Cardiac septum (tissue), 1 donor: Measurements from ENCODE around the gene ZNF385D. TPM values are rescaled to one million over a fixed set of nuclear protein-coding genes. Genes with fewer than 3 reads are reported as not detected.

ENCODE experiments used
- DNase-seq: peaks from one replicate; pipeline ENCODE4 v3.0.0-alpha.2; 2020; ENCODE audit warnings: low spot score
- intact Hi-C: fragments of 100-400 bp; cut with DNase I; formaldehyde crosslinking; loops from one replicate; pipeline ENCODE4 v1.14.0; 2022
- long read RNA-seq: library from polyadenylated mRNA; unstranded; transcript quantifications from one replicate; pipeline ENCODE4 v2.0.0, GENCODE V29; 2021
- total RNA-seq: library from RNA; stranded (reverse); fragmentation: NEBNext Ultra II Directional; extraction: Animal tissue kit (Norgen Biotek cat#: 25700); gene quantifications from one replicate; pipeline ENCODE4 v1.2.1, GENCODE V29; 2021
- donor health status: DM: no; HTN: no; CAD: no.

The ZNF385D gene
- total RNA-seq: 12.5 TPM
- long read RNA-seq, partial matches to known transcripts: 4 of 16 reads
- long read RNA-seq, other reads (novel, unspliced or antisense): 12 of 16 reads

DNA sequence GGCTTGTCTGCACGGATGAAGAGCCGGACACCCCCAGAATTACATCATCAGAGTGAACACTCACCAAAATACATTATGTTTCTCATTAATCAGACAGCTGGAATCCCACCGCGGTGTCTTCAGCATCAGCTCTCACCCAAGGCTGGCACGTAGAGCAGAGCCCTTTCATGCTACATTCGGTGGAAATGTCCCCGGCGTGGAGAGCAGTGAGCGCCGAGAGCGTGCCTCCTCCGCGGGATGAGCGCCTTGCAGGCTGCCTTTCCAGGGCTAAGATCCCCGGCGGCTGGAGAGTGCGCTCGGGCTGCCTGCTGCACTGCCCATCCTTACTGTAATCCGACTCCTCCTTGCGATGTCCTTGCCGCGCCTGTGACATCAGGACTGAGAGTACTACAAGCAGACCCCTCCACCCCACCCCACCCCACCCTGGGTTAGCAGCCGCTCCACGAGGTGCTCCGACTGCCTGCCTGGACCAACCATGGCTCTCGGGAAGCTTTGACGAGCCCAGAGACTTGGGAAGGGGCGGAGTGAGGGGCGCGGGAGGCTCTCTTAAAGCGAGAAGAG lies at the start of gene ZNF385D:
Gene ZNF385D (minus strand): TSS at position 380 of the 561 bp plus-strand sequence. CDS start 294 bp downstream, at position 86.
- intact Hi-C loops: loop anchor here (5.0 kb wide), 2 partner anchors 86 to 366 kb away; no protein-coding TSS in a partner anchor
- DNase-seq: peak; percentile 78

GRCh38 chr3:21798356-21799088 lies 47.5 kb upstream of the ZNF385D start:
- no peak for DNase-seq
- intact Hi-C loops: no loop called here

GRCh38 chr3:21795921-21796320 lies 44.9 kb upstream of the ZNF385D start:
- DNase-seq: no peak
- intact Hi-C loops: no loop called here

- intact Hi-C loops: no loop called here
- DNase-seq: peak; percentile 83
Measured at GRCh38 chr3:21795152-21795837, 44.3 kb upstream of the ZNF385D start.

- DNase-seq: no peak
- intact Hi-C loops: loop anchor here (5.0 kb wide), 1 partner anchor 43 kb away; no protein-coding TSS in a partner anchor
Measured at GRCh38 chr3:21794291-21794690, 43.3 kb upstream of the ZNF385D start.

DNA sequence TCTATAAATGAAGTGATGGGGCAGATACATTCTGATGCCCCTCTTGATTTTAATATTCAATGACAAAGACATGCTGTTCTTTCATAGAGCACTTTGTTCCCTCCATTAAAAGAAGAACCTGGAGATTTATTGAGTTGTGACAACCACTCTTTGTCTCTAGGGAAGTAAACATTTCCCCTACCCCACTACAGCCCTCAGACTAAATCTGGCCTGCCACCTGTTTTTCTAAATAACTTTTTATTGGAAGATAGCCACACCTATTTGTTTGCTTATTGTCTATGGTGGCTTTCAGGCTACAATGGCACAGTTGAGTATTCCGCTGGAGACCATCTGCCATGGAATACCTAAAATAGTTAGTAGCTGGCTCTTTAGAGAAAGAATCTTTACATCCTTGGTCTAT lies 41.2 kb upstream of the ZNF385D start:
- intact Hi-C loops: loop anchor here (5.0 kb wide), 1 partner anchor 45 kb away; no protein-coding TSS in a partner anchor
- no peak for DNase-seq

GRCh38 chr3:21791356-21791755 lies 40.3 kb upstream of the ZNF385D start:
- intact Hi-C loops: loop anchor here (5.0 kb wide), 1 partner anchor 46 kb away; no protein-coding TSS in a partner anchor
- no peak for DNase-seq

DNA sequence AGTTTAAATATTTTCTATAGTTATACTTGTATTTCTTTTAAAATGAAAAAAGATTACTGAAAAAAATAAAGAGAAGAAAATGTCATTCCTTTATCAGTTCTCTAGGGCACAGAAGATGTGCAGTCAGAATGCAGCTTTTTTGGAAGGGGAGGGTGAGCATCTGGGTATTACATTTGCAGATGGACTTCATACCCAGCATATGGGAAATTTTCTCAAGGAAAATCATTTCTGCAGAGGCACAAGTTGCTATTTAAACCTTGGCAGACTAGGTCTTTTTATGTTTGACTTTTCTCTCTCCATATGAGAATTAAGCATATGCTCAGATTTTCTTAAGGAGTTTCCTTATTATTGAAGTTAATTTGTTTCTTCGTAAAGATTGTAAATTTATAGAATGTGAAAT lies 39.5 kb upstream of the ZNF385D start:
- intact Hi-C loops: loop anchor here (5.0 kb wide), 1 partner anchor 47 kb away; no protein-coding TSS in a partner anchor
- no peak for DNase-seq

GRCh38 chr3:21789730-21790129 lies 38.7 kb upstream of the ZNF385D start:
- intact Hi-C loops: loop anchor here (5.0 kb wide), 1 partner anchor 48 kb away; no protein-coding TSS in a partner anchor

DNA sequence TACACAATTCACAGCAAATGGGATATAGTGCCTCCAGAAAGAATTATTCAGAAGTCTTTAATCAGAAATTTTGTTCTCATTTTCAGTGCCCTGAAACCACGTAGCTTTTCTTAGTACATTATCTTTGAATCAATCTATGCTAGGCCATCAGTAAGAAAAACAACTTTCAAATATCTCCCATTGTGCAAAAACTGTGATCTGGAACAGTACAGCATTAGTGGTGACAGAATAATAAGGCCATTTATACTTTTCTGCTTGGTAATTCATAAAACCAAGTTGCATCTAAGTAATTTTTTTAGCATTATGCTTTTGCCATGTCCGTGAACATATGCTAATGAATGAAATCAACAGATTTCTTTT lies 35.4 kb upstream of the ZNF385D start:
- no peak for DNase-seq
- intact Hi-C loops: no loop called here

More at GRCh38 chr3:21789730-21790129, 38.7 kb upstream of the ZNF385D start:
- DNase-seq: no peak

GRCh38 chr3:21785765-21786437 lies 34.9 kb upstream of the ZNF385D start:
- DNase-seq: no peak
- intact Hi-C loops: no loop called here

DNA sequence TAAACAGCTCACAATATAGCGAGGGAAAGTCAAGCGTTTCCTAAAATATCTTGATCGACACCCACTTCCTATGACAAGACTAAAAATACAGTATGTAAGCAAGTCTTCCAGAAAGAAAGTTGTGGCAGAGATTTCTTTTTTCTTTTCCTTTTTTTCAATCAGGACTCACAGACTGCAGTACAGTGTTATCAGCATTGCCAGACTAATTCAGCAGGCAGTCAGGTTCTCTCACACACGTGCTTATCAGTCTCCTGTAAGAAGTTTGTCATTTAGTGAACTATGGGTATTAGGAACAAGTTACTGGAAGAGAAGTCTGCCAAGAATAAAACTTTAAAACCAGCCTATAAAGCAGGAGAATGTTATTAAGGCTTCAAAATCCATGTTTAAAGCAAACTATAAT lies 32.8 kb upstream of the ZNF385D start:
- no peak for DNase-seq
- intact Hi-C loops: no loop called here

DNA sequence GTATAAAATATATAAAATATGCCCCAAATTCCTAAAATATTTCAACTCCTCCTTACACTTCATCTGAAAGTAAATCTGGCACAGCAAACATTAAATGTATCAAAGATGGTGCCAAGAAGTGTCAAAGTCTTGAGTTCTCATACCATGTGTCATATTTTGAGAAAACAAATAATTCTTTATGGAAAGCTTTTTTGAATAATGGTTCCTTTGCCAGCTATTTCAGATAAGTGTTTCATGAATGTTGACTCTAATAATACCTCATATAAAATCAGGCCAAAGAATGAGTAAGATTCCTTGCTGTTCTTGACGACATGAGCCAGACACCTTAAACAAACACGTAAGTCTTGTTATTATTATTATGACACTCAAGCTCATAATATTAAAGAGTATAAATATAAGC lies 30.3 kb upstream of the ZNF385D start:
- intact Hi-C loops: no loop called here
- no peak for DNase-seq

GRCh38 chr3:21779909-21780308 lies 28.9 kb upstream of the ZNF385D start:
- DNase-seq: no peak
- intact Hi-C loops: no loop called here

DNA sequence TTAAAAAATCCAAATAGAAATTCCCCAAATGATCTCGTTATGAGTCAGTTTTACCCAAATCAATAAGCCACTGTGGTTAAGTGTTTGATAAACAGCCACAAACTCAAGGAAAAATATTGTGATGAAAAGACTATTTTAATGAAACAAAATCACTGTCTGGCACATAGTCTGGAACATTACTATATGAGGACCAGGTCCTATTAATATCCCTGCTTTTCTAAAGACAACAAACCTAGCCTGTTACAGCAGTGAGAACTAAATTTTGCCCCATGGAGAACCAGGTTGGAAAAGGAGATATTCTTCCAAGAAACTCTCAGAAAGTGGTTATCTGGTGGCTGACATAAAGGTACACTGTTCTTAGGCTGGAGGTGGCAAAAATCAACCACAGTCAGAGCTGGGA lies 27.7 kb upstream of the ZNF385D start:
- intact Hi-C loops: no loop called here
- no peak for DNase-seq

GRCh38 chr3:21777821-21778220 lies 26.8 kb upstream of the ZNF385D start:
- intact Hi-C loops: no loop called here
- DNase-seq: no peak

- intact Hi-C loops: no loop called here
- no peak for DNase-seq
Measured at GRCh38 chr3:21766002-21766401, 15.0 kb upstream of the ZNF385D start.

GRCh38 chr3:21755896-21756295 lies 4.9 kb upstream of the ZNF385D start:
- intact Hi-C loops: no loop called here
- no peak for DNase-seq

DNA sequence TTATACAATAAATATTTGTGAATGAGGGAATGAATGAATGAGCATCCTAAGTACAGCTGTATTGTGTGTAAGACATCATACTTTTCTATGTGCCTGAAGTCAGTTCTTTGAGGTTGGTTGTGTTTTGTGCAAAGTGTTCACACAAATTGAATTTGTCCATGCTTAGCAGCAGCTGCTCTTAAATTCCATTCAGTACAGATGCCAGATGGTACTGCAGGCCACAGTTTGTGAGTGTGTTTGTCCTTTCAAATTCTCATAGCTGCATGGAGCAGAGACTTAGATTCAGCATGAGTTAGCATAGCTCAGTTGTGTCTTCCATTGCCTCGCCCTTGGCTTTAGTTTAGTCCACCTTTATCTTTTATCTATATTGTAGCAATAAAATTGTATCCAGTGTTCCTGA lies 3.8 kb upstream of the ZNF385D start:
- intact Hi-C loops: loop anchor here (5.0 kb wide), 2 partner anchors 82 to 362 kb away; no protein-coding TSS in a partner anchor
- no peak for DNase-seq
